MM.1S (cell line): ENCODE measurements around the gene SAFB2.

Source experiments
- EZH2 ChIP-seq: fragments of 300-600 bp; sonication (generic); optimal IDR thresholded peaks from 2 replicates; pipeline ENCODE3; 2017; ENCODE audit warnings: low read depth, mild to moderate bottlenecking, antibody characterized with exemption, low read length, mixed read lengths
- EZH2phosphoT487 ChIP-seq: fragments of 300-600 bp; sonication (generic); IDR thresholded peaks from 2 replicates; pipeline ENCODE4 v1.6.1; 2018; ENCODE audit warnings: antibody characterized with exemption, low read length
- TF ChIP-seq, protein P1 (sequence below): fragments of 300-600 bp; sonication (generic); IDR thresholded peaks from 2 replicates; pipeline ENCODE4 v1.5.1; 2016; ENCODE audit warnings: antibody characterized with exemption, low read length, mixed read lengths

DNA sequence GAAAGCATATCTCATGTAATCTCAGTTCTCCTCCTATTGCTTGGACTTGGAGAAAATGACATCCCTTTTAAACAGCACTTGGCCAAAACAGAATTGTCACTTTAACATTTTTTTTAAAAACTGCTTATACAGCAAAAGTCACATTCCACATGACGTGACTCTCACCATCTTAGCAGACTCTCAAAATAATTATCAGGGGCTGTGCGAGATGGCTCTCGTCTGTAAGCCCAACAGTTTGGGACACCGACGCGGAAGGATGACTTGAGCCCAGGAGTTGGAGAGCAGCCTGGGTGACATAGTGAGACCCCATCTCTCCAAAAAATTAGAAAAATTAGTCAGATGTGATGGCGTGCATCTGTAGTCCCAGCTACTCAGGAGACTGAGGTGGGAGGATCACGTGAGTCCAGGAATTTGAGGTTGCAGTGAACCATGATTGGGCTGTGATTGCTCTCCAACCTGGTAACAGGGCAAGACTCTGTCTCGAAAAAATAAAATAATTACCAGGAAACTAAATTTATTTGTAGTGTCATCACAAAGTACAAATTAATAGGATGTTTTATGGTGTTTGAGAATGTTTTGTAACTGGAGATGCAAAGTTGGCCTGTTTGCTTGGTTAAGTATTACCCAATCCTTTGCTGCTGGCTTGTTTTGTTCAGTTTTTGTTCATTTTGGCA, 9.1 kb upstream of the SAFB2 start:
- TF ChIP-seq, protein P1, sequence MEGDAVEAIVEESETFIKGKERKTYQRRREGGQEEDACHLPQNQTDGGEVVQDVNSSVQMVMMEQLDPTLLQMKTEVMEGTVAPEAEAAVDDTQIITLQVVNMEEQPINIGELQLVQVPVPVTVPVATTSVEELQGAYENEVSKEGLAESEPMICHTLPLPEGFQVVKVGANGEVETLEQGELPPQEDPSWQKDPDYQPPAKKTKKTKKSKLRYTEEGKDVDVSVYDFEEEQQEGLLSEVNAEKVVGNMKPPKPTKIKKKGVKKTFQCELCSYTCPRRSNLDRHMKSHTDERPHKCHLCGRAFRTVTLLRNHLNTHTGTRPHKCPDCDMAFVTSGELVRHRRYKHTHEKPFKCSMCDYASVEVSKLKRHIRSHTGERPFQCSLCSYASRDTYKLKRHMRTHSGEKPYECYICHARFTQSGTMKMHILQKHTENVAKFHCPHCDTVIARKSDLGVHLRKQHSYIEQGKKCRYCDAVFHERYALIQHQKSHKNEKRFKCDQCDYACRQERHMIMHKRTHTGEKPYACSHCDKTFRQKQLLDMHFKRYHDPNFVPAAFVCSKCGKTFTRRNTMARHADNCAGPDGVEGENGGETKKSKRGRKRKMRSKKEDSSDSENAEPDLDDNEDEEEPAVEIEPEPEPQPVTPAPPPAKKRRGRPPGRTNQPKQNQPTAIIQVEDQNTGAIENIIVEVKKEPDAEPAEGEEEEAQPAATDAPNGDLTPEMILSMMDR, result no peak
- TF ChIP-seq EZH2, result no peak
- TF ChIP-seq EZH2phosphoT487, result no peak
